GM21360 (cell line): ENCODE measurements around the gene NME7.
"Not testable (repeated sequence)": the region's sequence is repeated elsewhere in the genome, so short reads cannot be mapped to it uniquely, and the experiment has no call there.

Source experiments
- ATAC-seq: cut with Tn5 transposase; IDR thresholded peaks from one replicate; pipeline ENCODE4 v1.9.1; 2021; ENCODE audit warnings: mild to moderate bottlenecking, moderate library complexity; ENCODE audit not compliant: unreplicated experiment

NME7 gene

GRCh38 chr1:169236143-169236542 lies 131.5 kb downstream of the NME7 start:
- no peak for ATAC-seq

- ATAC-seq, result no peak
Measured at GRCh38 chr1:169235568-169235967, 132.0 kb downstream of the NME7 start.

GRCh38 chr1:169234780-169235179 lies 132.8 kb downstream of the NME7 start:
- ATAC-seq, result no peak

- ATAC-seq, result no peak
Measured at GRCh38 chr1:169217636-169218035, 150.0 kb downstream of the NME7 start.

GRCh38 chr1:169214598-169214997 lies 153.0 kb downstream of the NME7 start:
- no peak for ATAC-seq

- ATAC-seq, result no peak
Measured at GRCh38 chr1:169212088-169212487, 155.5 kb downstream of the NME7 start.

- ATAC-seq, result no peak
Measured at GRCh38 chr1:169207797-169208520, 159.6 kb downstream of the NME7 start.

GRCh38 chr1:169204157-169204556 lies 163.4 kb downstream of the NME7 start:
- ATAC-seq, result no peak

GRCh38 chr1:169202791-169203665 lies 164.6 kb downstream of the NME7 start:
- no peak for ATAC-seq

GRCh38 chr1:169201084-169201619 lies 166.4 kb downstream of the NME7 start:
- no peak for ATAC-seq

GRCh38 chr1:169200319-169200718 lies 167.3 kb downstream of the NME7 start:
- no peak for ATAC-seq

- ATAC-seq, result no peak
Measured at GRCh38 chr1:169196581-169196980, 171.0 kb downstream of the NME7 start.

GRCh38 chr1:169196161-169196560 lies 171.4 kb downstream of the NME7 start:
- no peak for ATAC-seq

- ATAC-seq, result no peak
Measured at GRCh38 chr1:169193191-169193850, 174.3 kb downstream of the NME7 start.

GRCh38 chr1:169186106-169186505 lies 181.5 kb downstream of the NME7 start:
- ATAC-seq, result no peak

- no peak for ATAC-seq
Measured at GRCh38 chr1:169184812-169185211, 182.8 kb downstream of the NME7 start.

- no peak for ATAC-seq
Measured at GRCh38 chr1:169180174-169180573, 187.4 kb downstream of the NME7 start.

- not testable (repeated sequence) for ATAC-seq
Measured at GRCh38 chr1:169179431-169179830, 188.2 kb downstream of the NME7 start.

- ATAC-seq, result no peak
Measured at GRCh38 chr1:169175461-169175860, 192.1 kb downstream of the NME7 start.

GRCh38 chr1:169163059-169163458 lies 204.5 kb downstream of the NME7 start:
- ATAC-seq, result no peak

GRCh38 chr1:169161496-169162194 lies 206.0 kb downstream of the NME7 start:
- ATAC-seq, result peak; percentile 70
